HG03457 (cell line): ENCODE results near the gene SYF2.
"Not testable (repeated sequence)": the region's sequence is repeated elsewhere in the genome, so short reads cannot be mapped to it uniquely, and the experiment has no call there.

ENCODE experiments used
- ATAC-seq: cut with Tn5 transposase; IDR thresholded peaks from one replicate; pipeline ENCODE4 v1.9.1; 2021; ENCODE audit warnings: moderate number of reproducible peaks; ENCODE audit not compliant: unreplicated experiment

The SYF2 gene

DNA sequence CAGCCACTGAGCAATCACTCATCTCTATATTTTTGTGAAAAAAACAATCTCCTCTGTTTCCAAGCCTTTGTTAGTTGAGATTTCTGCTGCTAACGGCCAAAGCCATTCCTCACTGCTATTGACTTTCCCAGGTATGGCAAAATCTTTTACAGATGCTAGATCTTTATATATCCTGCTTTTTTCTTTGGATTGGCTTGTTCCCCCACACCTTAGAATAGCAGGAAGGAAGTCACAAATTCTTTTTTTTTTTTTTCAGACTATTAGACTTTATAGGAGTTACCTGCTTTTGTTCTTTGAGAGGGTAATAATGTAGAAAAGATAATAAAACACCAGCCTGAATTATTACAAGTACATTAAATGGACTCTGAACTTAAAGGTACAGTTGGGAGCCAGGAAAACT lies 24.2 kb downstream of the SYF2 start:
- no peak for ATAC-seq

DNA sequence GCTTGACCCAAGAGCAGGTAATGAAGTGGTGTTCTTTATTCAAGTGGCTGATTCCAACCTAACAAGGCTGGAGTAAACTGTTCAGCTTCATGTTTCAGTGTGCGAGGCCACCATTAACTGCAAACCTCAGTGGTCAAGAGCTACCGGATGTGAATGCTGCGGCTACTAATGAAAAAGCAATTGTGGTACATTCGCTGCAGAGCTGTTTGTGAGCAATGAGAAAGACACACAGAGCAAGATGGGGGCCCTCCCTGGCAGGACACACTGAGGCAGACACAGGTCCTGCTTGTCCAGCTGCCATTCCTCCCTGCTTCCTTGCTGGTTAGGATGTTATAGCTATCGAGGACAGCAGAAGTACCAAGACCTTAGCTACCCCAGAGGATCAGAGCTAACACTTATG lies 26.1 kb downstream of the SYF2 start:
- ATAC-seq, result no peak

DNA sequence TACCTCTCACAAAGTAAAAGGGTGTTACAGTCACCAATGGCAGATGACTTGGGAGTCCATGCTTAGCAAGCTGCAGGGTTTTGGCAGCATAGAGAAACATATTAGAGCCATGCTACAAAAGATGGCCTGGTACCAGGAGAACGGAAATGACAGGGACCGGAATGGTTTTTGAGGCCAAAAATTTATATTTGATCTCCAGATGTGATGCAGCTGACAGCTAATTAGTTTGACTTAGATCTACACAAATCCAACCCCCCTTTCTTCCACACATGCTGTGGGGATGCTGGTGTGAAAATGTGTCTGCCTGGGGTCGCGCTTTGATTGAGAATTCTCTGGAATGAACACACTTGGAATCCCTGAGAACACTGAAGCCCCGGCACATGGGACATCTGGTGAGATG lies 26.5 kb downstream of the SYF2 start:
- ATAC-seq, result no peak

DNA sequence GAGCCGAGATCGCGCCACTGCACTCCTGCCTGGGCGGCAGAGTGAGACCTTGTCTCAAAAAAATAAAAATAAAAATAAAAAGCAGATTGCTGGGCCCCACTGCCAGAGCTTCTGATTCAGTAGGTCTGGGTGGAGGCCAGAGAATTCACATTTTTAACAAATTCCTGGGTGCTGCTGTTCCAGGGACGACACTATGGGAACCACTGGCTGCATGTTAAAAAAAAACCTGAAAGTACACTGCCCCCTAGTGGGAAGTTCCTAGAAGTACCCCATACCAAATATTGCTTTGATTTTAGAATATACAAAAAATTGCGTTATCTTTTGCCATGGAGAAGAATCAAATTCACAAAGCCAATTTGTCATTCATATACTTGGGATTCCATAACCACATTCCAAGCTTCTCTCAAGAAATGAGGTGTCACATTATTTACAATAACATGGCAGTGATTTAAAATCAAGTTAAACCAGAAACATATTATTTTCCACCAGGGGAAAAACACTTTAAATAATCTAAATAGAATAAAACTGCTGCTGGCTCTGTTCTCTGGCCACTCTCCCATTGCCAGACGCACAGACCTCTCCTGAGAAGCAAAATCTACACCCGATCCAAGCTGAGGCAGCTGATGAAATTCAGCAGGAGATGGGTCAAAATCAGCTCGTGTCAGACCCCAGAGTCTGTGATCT lies 27.4 kb downstream of the SYF2 start:
- ATAC-seq, result no peak

DNA sequence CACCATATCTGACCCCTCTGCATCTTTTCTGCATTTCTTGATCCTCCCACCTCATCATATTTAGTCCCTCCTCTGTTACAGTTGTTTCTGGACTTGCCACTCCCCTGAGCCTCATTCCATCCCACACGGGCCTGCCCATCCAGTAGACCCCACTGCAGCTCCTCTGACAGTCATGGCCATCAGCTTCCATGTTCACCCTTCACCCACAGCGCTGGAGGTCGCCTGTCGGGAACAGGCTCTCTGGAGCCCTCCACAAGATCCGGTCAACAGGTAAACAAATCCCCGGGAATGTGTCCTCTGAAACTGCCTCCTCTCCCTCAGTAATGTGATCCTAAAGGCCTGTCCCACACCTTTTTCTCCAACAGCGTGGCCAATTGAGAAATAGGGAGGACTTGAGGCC lies 31.3 kb downstream of the SYF2 start:
- ATAC-seq, result no peak

DNA sequence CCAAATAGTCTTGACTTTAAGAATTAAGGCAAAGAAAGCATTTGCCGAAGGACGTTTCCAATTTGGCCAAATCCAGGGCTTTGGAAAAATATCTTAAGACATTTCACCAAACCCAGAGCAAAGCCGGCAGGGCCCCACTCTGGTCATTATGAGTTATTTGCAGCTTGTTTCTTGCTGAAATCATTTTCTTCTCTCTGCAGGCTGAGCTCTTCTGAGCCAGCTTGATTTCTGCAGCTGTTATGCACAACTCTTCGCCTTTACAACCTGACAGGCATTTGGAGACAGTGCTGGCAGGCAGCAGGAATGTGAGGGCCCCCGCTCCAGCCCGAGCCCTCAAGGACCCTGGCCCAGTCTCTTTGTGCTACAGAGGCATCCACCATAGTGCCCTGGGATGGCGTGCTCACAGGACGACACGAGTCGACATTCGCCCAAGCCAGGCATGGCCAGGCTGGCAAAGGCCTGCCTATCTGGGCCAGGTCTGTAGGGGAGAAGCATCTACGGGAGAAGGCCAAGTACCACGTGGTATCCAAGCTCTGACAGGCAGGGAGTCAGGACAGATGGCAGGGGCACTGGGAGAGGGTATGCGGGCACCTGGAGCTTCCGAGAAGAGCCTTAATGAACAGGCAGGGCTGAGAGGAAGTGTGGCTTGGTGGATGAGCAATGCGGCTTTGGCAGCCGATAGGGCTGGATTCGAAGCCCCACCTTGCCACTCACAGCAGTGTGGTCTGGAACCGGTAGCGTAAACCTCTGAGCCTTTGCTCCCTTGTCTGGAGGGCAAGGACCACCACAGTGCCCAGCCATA lies 32.3 kb downstream of the SYF2 start:
- no peak for ATAC-seq

DNA sequence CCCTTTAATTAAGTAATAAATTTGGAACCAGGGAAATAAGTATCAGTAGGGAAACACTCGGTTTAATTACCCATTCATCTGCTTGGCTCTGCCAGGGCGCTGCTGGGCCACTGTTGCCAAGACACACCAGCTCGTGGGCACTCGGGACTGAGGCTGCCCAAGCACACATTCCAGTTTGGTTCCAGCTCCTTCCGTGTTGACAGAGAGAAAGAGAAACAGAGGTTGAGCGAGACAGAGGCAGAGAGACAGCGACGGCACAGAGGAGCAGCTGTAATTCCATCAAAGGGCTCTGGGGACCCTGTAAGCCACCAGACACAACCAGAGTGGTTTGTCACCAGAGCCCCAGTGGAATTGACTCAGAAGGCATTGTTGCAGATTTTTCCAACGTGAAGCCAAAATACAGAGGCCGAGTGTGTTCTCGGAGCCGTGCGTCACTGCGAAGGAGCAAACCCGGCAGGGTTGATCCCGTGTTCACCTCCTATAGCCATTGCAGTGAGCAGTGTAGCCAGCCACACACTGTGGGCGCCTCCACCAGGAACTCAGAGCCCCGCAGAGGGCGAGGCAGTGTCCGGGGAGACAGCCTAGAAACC lies 33.5 kb downstream of the SYF2 start:
- no peak for ATAC-seq

DNA sequence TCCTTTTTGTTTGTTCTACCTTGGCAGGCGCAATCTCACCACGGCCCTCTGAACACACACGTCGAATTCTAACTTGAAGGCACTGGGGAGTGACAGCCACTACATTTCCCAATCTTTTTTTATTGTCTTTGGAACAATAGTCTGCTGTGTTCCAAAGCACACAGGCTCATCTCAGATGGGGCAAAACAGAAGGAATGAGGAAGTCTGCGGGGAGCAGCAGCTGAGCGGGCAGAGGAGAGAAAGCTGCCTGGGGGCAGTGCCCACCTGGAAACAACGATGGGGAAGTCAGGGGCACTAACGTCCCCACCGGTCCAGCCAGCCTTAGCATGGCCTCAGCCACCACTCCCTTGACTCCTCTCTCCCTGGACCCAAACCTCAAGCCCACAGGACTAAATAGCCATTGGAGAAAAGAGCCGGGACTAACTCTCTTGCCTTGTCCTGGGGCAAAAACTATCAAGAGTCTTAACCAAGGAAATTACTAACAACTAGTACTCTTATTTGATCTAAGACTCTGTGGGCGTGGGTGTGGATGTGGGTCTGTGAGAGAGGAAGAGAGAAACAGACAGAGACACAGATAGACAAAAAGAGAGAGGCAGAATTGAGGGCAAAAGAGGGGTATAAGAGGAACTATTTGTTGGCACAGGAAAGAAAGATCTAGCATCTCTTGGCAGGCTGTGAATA lies 34.2 kb downstream of the SYF2 start:
- no peak for ATAC-seq

DNA sequence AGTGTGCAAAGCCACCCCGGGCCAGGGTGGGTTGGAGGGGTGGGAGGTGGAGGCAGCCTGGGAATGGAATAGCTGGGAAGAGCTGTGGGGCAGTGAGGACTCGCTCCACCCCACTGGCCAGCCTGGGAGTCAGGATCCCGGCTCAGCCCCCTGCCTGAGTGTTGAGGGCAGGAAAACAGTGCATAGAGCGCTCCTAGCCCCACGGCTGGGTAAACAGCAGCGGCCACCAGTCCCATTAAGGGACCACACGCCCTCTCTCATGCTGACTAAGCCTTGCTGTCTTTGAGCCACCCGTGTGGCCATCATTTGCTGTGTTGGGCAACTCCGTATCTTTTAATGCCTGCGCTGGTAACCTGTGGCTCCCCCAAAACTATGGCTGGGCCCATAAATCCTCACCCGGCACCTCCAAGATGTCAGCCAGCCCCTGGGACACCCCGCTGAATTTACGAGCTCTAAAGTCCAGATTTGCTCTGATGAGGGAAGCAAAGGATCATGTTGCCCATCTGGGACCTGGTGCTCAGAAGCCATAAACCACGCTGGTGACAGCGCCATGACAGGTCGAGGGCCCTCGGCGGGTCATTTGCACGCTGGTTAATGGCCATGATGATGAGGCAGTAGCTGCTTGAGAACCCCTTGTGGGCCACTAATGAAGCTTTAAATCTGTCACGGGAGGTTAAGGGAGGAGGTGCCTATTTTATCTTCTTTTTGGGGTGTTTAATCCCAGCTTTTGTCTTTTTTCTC lies 34.9 kb downstream of the SYF2 start:
- no peak for ATAC-seq

DNA sequence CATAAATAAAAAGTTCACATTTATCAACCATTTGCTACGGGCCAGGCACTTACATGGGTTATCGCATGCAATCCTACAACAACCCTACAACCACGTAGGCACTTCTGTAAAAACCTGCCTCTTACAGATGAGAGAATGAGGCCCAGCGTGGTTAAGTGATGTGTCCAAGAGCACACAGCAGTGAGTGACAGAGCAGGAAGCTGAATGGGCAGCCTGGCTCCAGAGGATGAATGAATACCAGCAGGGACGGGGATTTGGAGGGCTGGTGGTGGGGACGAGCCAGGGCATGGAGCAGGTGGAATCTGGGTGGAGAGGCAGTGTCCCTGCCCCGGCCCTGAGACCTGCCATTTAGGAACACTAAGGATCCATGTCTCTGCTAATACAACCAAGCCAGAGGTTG lies 35.5 kb downstream of the SYF2 start:
- no peak for ATAC-seq

DNA sequence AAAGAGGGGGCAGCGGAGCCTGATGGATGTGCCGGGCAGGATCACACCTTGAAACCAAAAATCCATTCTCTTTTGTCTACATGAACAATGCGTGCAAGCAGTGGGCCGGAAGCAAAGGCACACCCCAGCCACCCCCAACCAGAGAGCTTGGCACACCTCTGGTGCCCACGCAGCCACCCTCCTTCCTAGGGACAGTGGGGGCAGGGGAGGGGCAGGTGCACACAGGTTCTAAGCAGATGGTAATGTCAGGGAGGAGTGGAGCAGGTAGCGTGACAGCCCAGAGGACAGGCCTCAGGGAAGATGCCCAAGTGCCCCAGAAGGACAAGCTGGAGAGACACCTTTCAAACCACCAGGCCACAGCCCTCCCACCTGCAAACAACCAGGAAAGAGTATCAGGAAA lies 36.5 kb downstream of the SYF2 start:
- no peak for ATAC-seq

DNA sequence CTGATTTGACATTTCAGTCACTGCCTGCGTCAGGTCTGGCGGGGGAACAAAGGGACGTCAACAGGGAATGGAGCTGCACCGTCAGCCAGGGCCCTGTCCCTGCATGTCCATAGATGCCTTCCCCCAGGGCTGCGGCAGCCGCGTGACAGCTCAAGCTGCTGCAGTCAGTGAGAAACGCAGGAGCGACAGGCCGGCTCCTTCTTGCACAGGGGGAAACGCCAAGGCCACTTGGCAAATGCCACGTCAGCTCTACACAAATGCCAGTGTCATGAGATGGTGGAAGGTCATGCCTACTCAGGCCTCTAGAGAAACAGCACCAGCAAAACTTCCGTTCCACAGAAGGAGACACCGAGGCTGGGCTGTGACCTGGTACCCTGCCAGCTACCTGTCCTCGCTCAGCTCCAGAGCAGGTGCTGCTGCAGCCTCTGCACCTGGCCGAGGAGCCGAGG lies 37.7 kb downstream of the SYF2 start:
- no peak for ATAC-seq

DNA sequence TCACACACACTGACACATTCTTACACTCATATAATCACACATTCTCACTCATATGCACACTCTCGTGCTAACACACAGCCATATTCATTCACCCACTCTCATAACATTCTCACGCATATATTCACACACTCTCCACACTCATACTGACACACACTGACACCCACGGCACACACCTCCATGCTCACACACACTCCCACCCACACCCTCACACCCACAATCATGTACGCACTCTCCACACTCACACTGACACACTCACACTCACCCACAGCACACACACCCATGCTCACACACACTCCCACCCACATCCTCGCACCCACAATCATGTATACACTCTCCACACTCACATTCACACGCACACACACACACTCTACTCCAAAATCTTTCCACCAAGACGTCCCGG lies 38.2 kb downstream of the SYF2 start:
- ATAC-seq, result no peak

DNA sequence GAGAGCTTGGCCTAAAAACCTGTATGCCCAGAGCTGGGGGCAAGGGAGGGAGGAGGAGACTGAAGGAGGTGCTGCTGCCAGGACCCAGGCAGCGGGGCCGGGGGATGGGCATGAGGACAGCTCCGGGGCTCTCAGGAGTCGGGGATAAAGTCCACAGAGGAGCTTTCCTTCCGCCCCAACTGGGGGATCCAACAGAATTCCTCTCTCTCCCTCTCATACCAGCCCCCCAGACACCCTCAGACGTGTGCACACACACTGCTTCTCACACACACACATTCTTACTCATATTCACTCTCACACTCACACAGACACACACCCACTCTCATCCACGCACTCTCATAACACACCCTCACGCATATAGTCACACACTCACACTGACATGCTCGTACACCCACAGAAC lies 39.1 kb downstream of the SYF2 start:
- ATAC-seq, result no peak

DNA sequence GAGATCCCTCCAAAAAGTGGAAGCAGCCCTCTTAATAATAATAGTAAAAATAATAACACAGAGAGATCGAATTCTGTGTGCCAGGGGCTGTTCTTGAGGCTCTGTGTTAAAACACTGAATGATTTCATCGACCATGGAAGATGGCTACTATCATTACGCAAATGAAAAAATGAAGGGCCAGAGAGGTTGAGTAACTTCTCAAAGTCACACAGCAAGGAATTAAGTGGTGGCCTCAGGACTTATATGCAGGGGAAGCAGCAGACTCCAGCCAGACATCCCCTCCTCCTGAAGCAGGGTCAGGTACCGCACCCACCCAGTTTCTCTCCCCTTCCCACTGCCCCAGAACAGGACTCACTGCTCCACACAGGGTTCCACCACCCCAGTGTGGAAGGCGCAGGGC lies 40.1 kb downstream of the SYF2 start:
- ATAC-seq, result no peak

DNA sequence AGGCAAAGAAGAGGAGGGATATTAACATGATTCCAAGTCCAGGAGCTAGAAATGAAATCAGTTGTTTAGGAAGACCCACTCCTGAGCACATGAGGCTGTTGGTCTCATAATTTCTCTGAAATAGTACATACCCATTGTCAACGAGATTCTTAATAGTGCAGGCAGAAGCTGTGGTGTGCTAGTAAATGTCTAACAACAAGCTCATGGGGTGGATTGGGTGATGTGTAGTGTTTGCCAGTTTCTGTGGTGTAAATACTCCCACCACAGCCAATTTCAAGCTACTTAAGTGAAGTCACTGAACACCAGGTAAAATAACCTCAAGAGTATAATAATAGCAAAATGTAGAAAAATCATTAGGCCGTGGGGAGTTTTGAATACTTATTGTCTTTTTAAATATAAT lies 42.0 kb downstream of the SYF2 start:
- ATAC-seq, result no peak

DNA sequence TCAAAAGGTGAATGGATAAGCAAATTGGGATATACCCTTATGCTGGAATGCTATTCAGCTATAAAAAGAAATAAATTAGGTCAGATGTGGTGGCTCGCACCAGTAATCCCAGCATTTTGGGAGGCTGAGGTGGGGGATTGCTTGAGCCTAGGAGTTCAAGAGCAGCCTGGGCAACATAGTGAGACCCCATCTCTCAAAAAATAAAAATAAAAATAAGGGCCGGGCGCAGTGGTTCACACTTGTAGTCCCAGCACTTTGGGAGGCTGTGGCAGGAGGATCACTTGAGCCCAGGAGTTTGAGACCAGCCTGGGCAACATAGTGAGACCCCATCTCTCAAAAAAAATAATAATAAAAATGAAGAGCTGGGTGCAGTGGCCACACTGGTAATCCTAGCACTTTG lies 44.4 kb downstream of the SYF2 start:
- not testable (repeated sequence) for ATAC-seq

DNA sequence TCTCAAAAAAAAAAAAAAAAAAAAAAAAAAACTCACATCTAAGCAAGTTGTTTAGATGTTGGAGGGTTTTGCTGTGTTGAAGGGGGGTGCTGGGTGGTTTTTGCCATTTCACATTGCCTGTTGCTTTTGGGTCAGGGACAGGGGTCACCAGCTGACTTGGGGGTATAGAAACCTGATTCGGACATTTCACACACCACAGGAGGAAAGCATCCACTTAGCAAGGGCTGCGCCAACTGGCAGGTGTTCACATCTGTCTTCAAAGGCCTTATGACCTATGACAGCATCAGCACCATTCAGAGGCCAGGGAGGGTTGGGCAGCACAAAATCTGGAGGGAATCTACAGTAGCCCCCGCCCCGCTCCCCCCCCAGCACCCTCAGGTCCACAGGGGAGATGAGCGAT lies 45.2 kb downstream of the SYF2 start:
- no peak for ATAC-seq

DNA sequence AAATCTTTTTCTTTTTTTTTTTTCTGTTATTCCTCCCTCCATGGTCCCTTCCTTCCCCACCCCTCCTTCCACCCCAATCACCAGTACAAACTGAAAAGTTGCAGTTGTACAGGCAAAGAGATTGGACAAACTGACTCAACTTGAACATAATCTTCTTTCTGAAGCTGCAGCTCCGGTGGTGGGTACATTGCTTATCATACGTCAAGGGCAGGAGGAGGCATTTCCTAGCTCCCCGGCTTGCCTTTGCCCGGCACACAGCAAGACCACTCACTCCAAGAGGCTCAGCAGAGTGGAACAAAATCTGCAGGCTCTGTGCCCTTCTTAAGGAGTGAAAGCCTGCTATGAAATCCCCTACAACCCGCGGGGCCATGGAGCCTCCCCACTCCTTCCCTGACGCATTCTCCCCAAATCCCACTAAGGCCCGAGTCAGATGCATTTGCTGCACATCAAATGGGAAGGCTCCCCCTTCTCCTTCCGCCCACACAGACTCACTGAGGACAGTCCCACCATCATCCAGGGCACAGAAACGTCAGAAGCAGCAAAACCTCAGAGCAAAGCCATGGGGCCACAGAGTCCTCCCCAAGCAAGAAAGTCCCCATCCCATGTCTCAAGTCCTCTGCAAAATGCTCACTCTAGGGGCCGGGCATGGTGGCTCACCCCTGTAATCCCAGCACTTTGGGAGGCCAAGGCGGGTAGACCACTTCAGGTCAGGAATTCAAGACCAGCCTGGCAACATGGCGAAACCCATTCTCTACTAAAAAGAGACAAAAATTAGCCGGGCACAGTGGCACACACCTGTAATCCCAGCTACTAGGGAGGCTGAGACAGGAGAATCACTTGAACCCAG lies 45.9 kb downstream of the SYF2 start:
- no peak for ATAC-seq
